Ishikawa (cell line): ENCODE data around the gene CNNM2.

Experiments
- CEBPB ChIP-seq: IDR thresholded peaks from 2 replicates; pipeline ENCODE4 v1.6.1; 2012
- CREB1 ChIP-seq: IDR thresholded peaks from 2 replicates; pipeline ENCODE4 v1.6.1; 2012; ENCODE audit warnings: low read depth
- EGR1 ChIP-seq: IDR thresholded peaks from 2 replicates; pipeline ENCODE4 v1.6.1; 2012
- FOXM1 ChIP-seq: IDR thresholded peaks from 2 replicates; pipeline ENCODE4 v1.6.1; 2012; ENCODE audit warnings: low read depth, borderline replicate concordance
- NFIC ChIP-seq: IDR thresholded peaks from 2 replicates; pipeline ENCODE4 v1.6.1; 2012
- RAD21 ChIP-seq: IDR thresholded peaks from 2 replicates; pipeline ENCODE4 v1.6.1; 2012; ENCODE audit warnings: low read depth
- TAF1 ChIP-seq: IDR thresholded peaks from 2 replicates; pipeline ENCODE4 v1.6.1; 2012; ENCODE audit warnings: low read depth, mild to moderate bottlenecking
- TCF12 ChIP-seq: IDR thresholded peaks from 2 replicates; pipeline ENCODE4 v1.6.1; 2012; ENCODE audit warnings: low read depth
- TEAD4 ChIP-seq: IDR thresholded peaks from 2 replicates; pipeline ENCODE4 v1.6.1; 2012
- YY1 ChIP-seq: IDR thresholded peaks from 2 replicates; pipeline ENCODE4 v1.6.1; 2012; ENCODE audit warnings: low read depth
- ZBTB7A ChIP-seq: IDR thresholded peaks from 2 replicates; pipeline ENCODE4 v1.6.1; 2012; ENCODE audit warnings: low read depth
- TF ChIP-seq, protein P1 (sequence below): IDR thresholded peaks from 2 replicates; pipeline ENCODE4 v1.6.1; 2012
- TF ChIP-seq, protein P2 (sequence below): IDR thresholded peaks from 2 replicates; pipeline ENCODE4 v1.6.1; 2012; ENCODE audit warnings: low read depth, mild to moderate bottlenecking
- TF ChIP-seq, protein P3 (sequence below): IDR thresholded peaks from 2 replicates; pipeline ENCODE4 v1.6.1; 2012

CNNM2 gene

DNA sequence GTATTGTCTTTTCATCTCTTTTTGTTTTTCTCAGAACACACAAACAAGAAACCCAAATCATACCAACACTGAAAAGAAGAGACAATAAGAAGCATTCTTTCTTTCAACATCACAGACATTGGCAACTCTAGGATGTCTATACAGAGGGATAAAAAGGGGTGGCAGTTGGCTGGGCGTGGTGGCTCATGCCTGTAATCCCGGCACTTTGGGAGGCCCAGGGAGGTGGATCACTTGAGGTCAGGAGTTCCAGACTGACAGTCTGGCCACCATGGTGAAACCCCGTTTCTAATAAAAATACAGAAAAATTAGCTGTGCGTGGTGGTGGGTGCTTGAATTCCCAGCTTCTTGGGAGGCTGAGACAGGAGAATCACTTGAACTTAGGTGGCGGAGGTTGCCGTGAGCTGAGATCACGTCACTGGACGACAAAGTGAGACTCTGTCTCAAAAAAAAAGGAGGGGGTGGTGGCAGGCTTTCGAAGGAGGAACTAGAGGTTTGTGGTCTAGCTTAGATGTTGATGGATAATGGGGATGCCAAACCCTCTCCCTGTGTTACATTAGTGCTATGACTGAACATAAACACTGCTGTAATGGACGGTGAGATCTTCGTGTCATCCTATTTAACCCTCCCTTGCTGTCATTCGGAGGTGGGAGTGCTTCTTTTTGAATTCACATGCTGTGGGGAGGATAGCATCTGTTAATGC, 9.4 kb downstream of the CNNM2 start:
- TF ChIP-seq NFIC (no peak), CREB1 (no peak), CEBPB (no peak), TCF12 (no peak), YY1 (no peak)
- TF ChIP-seq, protein P1, sequence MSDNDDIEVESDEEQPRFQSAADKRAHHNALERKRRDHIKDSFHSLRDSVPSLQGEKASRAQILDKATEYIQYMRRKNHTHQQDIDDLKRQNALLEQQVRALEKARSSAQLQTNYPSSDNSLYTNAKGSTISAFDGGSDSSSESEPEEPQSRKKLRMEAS: no peak
- TF ChIP-seq, protein P2, sequence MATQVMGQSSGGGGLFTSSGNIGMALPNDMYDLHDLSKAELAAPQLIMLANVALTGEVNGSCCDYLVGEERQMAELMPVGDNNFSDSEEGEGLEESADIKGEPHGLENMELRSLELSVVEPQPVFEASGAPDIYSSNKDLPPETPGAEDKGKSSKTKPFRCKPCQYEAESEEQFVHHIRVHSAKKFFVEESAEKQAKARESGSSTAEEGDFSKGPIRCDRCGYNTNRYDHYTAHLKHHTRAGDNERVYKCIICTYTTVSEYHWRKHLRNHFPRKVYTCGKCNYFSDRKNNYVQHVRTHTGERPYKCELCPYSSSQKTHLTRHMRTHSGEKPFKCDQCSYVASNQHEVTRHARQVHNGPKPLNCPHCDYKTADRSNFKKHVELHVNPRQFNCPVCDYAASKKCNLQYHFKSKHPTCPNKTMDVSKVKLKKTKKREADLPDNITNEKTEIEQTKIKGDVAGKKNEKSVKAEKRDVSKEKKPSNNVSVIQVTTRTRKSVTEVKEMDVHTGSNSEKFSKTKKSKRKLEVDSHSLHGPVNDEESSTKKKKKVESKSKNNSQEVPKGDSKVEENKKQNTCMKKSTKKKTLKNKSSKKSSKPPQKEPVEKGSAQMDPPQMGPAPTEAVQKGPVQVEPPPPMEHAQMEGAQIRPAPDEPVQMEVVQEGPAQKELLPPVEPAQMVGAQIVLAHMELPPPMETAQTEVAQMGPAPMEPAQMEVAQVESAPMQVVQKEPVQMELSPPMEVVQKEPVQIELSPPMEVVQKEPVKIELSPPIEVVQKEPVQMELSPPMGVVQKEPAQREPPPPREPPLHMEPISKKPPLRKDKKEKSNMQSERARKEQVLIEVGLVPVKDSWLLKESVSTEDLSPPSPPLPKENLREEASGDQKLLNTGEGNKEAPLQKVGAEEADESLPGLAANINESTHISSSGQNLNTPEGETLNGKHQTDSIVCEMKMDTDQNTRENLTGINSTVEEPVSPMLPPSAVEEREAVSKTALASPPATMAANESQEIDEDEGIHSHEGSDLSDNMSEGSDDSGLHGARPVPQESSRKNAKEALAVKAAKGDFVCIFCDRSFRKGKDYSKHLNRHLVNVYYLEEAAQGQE: no peak
- TF ChIP-seq, protein P3, sequence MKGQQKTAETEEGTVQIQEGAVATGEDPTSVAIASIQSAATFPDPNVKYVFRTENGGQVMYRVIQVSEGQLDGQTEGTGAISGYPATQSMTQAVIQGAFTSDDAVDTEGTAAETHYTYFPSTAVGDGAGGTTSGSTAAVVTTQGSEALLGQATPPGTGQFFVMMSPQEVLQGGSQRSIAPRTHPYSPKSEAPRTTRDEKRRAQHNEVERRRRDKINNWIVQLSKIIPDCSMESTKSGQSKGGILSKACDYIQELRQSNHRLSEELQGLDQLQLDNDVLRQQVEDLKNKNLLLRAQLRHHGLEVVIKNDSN: no peak

DNA sequence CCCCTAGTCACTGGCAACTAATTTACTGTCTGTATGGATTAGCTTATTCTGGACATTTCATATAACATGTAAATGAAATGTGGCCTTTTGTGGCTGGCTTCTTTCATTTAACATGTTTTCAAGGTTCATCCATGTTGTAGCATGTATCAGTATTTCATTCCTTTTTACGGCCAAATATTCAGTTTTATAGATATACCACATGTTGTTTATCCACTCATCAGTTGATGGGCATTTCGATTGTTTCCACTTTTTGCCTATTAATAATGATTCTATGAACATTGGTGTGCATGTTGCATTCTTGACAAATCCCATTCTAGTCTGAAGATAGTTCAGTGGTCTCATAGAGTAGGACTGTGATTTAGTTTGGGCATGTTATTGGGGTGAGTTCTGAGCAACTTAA, 12.6 kb downstream of the CNNM2 start:
- TF ChIP-seq, protein P3: no peak
- TF ChIP-seq EGR1: no peak
- no peak for TF ChIP-seq CEBPB
- no peak for TF ChIP-seq CREB1
- TF ChIP-seq FOXM1: no peak
- TF ChIP-seq ZBTB7A: no peak
- TF ChIP-seq, protein P1: no peak
- TF ChIP-seq RAD21: no peak
- no peak for TF ChIP-seq YY1
- no peak for TF ChIP-seq NFIC
- TF ChIP-seq TEAD4: no peak

DNA sequence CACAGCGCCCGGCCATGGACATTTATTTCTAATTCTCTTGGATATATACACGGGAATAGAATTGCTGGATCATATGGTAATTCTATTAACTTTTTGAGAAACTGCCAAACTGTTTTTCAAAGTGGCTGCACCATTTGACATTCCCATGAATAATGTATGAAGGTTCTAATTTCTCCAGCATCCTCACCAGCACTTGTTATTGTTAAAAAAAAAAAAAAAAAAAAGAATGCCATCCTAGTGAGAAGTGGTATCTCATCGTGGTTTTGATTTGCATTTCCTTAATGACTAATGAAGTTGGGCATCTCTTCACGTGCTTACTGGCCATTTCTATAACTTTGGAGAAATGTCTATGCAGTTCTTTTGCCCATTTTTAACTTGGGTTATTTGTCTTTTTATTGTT, 13.5 kb downstream of the CNNM2 start:
- TF ChIP-seq TAF1 (no peak), TCF12 (no peak), CREB1 (no peak), YY1 (no peak), FOXM1 (no peak), TEAD4 (no peak), EGR1 (no peak), ZBTB7A (no peak), RAD21 (no peak), NFIC (no peak)
- TF ChIP-seq, protein P3: no peak
- TF ChIP-seq, protein P1: no peak
- TF ChIP-seq, protein P2: no peak

DNA sequence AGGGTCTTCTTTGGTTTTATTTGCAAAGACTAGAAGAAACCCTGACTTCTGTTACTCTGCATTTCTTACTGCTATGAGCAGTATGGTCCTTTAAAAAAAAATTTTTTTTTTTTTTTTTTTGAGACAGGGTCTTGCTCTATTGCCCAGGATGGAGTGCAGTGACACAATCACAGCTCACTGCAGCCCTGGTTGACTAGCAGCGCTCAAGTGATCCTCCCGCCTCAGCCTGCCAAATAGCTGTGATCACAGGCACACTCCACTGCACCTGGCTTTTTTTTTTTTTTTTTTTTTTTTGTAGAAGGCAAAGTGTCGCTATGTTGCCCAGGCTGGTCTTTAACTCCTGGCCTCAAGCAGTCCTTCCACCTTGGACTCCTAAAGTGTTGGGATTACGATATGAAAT, 17.4 kb downstream of the CNNM2 start:
- TF ChIP-seq TCF12 (no peak), CEBPB (no peak), CREB1 (no peak), ZBTB7A (no peak), RAD21 (no peak), EGR1 (no peak), TAF1 (no peak), YY1 (no peak)
- TF ChIP-seq, protein P3: no peak
- TF ChIP-seq, protein P2: no peak
